ENCODE measurements around the gene PFN3.

Gene PFN3

DNA sequence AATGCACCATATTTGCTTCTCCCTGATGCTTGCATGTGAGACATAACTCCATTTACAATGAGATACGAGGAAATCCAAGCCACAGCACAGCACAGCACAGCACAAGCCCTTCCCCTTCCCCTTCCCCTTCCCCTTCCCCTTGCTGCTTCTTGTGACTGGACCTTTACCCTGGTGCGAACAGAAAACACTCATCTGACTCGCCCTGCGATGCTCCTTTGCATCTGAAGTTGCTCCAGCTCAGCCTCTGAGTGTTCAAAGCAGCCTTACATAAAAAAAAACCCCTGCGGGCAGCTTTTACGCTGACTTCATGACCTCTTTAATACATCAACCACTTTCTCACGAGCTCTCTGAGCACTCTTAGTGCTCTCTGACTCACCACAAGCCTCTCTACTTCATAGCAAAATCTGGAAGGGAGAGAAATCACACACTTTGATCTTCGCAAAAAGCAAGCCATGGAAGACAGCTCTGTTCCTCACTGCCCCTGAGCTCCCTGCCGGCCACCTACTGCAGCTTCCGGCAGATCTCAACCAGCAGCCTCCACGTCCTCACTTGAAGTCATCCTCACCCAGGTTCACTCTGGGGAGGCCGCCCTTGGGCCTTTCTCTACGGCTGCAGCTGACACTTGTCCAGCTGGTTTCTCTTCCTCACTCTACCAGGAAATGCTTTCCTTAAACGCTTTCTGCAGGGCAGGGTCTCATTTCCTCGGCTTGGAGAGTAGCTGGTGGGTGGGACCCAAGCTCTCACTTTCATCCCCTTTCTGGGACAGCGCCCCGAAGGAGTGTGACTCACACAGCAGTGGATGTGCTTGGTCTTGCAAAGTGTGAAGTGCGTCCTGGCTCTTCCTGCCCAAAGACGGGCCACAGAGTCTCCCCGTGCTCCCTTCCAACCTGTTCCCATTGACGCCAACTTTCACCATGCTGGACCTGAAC, 11.0 kb downstream of the PFN3 start:
- DNase-seq (ENCODE audit: low read depth) = peak; percentile 90
- H3K4me3 ChIP-seq (ENCODE audit: low read depth, low read length) = peak overlapping the region; percentile 23
- TF ChIP-seq, protein P1, sequence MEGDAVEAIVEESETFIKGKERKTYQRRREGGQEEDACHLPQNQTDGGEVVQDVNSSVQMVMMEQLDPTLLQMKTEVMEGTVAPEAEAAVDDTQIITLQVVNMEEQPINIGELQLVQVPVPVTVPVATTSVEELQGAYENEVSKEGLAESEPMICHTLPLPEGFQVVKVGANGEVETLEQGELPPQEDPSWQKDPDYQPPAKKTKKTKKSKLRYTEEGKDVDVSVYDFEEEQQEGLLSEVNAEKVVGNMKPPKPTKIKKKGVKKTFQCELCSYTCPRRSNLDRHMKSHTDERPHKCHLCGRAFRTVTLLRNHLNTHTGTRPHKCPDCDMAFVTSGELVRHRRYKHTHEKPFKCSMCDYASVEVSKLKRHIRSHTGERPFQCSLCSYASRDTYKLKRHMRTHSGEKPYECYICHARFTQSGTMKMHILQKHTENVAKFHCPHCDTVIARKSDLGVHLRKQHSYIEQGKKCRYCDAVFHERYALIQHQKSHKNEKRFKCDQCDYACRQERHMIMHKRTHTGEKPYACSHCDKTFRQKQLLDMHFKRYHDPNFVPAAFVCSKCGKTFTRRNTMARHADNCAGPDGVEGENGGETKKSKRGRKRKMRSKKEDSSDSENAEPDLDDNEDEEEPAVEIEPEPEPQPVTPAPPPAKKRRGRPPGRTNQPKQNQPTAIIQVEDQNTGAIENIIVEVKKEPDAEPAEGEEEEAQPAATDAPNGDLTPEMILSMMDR (IDR thresholded peaks at IDR 0.05; ENCODE audit: insufficient read depth, low read depth, low read length, missing control alignments) = no peak

DNA sequence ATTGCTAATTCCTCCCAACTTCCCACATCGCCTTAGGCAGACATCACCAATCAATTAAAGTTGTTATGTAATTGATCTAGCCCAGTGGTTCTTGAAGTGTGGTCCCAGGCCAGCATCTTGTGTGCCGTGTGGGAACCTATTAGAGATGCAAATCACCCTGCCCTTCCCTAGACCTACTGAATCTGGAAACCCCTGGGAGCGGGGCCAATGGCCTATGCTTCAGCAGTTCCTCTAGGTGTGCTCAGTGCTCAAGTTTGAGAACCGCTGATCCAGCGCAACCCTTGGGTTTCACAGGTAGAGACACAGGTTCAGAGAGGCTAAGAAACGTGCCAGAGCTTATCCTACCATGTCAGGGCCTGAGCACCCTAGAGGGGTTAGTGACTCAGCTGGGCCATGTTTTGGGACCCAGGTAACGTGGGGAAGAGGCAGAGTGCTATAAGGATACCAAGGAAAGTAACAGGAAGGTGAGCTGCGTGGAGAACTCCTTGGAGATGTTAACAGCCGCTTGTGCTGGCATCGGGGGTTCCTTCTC, 11.9 kb downstream of the PFN3 start:
- peak; percentile 59 for DNase-seq (ENCODE audit: low read depth)
- TF ChIP-seq, protein P1 (IDR thresholded peaks at IDR 0.05; ENCODE audit: insufficient read depth, low read depth, low read length, missing control alignments) = no peak
- H3K4me3 ChIP-seq (ENCODE audit: low read depth, low read length) = peak overlapping the region; percentile 23

DNA sequence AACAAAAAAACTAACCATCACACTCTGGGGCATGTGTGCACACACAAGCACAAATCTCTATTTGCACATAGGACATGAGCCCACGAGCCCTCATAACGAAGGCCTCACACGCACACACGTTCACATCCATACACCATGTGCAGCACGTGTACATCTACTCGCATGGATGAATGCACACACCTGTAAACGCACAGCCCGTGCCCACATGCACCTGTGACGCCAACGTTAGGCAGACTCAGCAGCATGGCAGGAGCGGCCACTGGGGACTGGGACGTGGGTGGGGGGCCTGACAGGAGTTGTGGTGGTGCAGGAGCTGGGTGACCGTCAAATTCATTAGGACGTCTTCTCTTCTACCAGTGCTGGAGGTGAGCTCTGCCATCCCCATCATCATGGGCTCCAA, 13.1 kb downstream of the PFN3 start:
- TF ChIP-seq, protein P1 (IDR thresholded peaks at IDR 0.05; ENCODE audit: insufficient read depth, low read depth, low read length, missing control alignments) = no peak
- no peak overlapping the region for H3K4me3 ChIP-seq (ENCODE audit: low read depth, low read length)
- DNase-seq (ENCODE audit: low read depth) = no peak

DNA sequence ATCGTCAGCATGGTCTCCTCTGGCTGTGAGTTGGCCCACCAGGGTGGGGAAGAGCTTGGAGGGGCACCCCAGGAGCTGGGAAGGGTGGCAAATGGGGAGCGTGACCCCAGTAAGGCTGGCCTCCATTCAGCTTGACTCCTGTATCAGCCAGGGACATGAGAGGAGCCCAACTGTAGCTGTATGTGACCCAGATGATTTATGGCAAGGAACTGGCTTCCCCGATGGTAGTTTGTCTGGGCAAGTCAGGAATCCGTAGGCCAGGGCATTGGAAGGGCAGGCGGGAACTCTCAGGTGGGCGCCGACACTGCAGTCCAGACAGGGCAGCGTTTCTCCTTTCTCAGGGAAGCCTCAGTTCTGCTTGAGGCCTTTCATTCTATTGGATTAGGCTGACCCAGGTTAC, 13.9 kb downstream of the PFN3 start:
- TF ChIP-seq, protein P1 (IDR thresholded peaks at IDR 0.05; ENCODE audit: insufficient read depth, low read depth, low read length, missing control alignments) = no peak
- no peak overlapping the region for H3K4me3 ChIP-seq (ENCODE audit: low read depth, low read length)

DNA sequence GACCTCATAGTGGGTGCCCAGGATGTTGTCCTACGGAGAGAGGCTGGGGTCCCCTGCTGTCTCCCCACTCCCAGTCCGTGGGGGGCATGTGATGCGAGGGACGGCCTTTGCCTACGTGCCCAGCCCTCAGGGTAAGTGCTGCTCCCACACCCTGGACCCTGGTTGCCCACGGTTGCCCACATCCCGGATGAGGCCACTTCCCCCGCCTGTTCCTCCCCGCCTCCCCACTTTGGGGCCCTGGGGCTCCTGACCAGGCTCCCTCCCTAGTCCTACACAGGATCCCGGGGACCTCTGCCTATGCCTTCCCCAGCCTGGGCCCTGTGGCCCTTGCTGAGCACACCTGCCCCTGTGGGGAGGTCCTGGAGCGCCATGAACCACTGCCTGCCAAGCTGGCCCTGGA, 14.7 kb downstream of the PFN3 start:
- no peak overlapping the region for H3K4me3 ChIP-seq (ENCODE audit: low read depth, low read length)
- no peak for DNase-seq (ENCODE audit: low read depth)

More for the DNA sequence above, 13.9 kb downstream of the PFN3 start:
- DNase-seq (ENCODE audit: low read depth) = no peak

DNA sequence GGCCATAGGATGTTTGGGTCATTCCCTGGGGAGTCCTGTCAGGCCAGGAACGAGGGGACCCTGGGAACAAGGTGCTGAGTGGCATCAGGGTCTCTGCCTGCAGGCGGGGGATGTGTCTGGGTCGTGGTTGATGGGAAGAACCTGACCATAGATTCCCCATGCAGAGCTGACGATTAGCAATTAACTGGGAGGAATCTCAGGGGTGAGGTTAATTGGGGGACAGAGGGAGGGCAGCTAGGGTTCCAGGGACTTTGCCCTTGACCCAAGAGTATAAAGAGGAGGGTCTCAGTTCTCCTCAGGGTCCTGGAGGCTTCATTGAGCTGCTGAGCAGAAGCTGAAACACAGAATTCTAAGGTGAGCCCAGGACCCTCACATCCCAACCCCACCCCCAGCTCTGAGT, 16.3 kb downstream of the PFN3 start, which contains the start of gene SLC34A1:
TSS of gene SLC34A1 (plus strand) at position 301 of the 400 bp plus-strand sequence. CDS start 1,308 bp downstream, outside the sequence.
- H3K4me3 ChIP-seq (ENCODE audit: low read depth, low read length) = no peak within 1 kb of the TSS
- DNase-seq (ENCODE audit: low read depth) = no peak
- TF ChIP-seq, protein P1 (IDR thresholded peaks at IDR 0.05; ENCODE audit: insufficient read depth, low read depth, low read length, missing control alignments) = no peak

More for the DNA sequence above, 14.7 kb downstream of the PFN3 start:
- TF ChIP-seq, protein P1 (IDR thresholded peaks at IDR 0.05; ENCODE audit: insufficient read depth, low read depth, low read length, missing control alignments) = no peak

All from GM12865 (cell line).